Neural cell (in vitro differentiated cells): ENCODE measurements around the gene ZIC1.

ENCODE experiments used
- POLR2AphosphoS5 ChIP-seq: IDR thresholded peaks from 2 replicates; pipeline ENCODE4 v1.6.1; 2012
- TF ChIP-seq, protein P1 (sequence below): fragments of 450-650 bp; IDR thresholded peaks from 2 replicates; pipeline ENCODE4 v1.5.1; 2014; ENCODE audit warnings: antibody characterized with exemption, mild to moderate bottlenecking, moderate library complexity; ENCODE audit not compliant: poor library complexity, severe bottlenecking
- TF ChIP-seq, protein P2 (sequence below): IDR thresholded peaks from 2 replicates; pipeline ENCODE4 v1.6.1; 2012; ENCODE audit warnings: borderline replicate concordance

DNA sequence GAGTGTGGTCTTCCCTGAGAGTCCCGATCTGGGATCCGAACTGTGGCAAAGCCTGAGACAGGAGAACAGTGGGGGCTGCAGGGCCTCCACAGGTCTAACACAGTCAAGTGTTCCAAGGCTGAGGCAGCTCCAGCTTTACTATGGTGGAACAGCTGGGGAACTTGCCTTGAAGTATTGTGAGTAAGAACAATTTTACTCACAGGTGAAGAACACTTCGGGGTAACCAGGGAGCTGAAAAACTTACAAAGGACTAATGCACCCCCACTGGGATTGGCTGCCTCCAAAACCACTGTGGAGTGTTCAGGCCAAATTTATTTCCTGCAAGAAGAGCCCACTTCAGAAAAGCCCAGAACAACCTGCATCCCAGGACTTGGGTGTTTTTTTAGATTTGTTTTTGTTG lies 28.2 kb upstream of the ZIC1 start:
- TF ChIP-seq POLR2AphosphoS5 = no peak
- TF ChIP-seq, protein P1, sequence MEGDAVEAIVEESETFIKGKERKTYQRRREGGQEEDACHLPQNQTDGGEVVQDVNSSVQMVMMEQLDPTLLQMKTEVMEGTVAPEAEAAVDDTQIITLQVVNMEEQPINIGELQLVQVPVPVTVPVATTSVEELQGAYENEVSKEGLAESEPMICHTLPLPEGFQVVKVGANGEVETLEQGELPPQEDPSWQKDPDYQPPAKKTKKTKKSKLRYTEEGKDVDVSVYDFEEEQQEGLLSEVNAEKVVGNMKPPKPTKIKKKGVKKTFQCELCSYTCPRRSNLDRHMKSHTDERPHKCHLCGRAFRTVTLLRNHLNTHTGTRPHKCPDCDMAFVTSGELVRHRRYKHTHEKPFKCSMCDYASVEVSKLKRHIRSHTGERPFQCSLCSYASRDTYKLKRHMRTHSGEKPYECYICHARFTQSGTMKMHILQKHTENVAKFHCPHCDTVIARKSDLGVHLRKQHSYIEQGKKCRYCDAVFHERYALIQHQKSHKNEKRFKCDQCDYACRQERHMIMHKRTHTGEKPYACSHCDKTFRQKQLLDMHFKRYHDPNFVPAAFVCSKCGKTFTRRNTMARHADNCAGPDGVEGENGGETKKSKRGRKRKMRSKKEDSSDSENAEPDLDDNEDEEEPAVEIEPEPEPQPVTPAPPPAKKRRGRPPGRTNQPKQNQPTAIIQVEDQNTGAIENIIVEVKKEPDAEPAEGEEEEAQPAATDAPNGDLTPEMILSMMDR = no peak
- TF ChIP-seq, protein P2, sequence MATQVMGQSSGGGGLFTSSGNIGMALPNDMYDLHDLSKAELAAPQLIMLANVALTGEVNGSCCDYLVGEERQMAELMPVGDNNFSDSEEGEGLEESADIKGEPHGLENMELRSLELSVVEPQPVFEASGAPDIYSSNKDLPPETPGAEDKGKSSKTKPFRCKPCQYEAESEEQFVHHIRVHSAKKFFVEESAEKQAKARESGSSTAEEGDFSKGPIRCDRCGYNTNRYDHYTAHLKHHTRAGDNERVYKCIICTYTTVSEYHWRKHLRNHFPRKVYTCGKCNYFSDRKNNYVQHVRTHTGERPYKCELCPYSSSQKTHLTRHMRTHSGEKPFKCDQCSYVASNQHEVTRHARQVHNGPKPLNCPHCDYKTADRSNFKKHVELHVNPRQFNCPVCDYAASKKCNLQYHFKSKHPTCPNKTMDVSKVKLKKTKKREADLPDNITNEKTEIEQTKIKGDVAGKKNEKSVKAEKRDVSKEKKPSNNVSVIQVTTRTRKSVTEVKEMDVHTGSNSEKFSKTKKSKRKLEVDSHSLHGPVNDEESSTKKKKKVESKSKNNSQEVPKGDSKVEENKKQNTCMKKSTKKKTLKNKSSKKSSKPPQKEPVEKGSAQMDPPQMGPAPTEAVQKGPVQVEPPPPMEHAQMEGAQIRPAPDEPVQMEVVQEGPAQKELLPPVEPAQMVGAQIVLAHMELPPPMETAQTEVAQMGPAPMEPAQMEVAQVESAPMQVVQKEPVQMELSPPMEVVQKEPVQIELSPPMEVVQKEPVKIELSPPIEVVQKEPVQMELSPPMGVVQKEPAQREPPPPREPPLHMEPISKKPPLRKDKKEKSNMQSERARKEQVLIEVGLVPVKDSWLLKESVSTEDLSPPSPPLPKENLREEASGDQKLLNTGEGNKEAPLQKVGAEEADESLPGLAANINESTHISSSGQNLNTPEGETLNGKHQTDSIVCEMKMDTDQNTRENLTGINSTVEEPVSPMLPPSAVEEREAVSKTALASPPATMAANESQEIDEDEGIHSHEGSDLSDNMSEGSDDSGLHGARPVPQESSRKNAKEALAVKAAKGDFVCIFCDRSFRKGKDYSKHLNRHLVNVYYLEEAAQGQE = no peak
